ENCODE results near the gene NRARP.

The NRARP gene

DNA sequence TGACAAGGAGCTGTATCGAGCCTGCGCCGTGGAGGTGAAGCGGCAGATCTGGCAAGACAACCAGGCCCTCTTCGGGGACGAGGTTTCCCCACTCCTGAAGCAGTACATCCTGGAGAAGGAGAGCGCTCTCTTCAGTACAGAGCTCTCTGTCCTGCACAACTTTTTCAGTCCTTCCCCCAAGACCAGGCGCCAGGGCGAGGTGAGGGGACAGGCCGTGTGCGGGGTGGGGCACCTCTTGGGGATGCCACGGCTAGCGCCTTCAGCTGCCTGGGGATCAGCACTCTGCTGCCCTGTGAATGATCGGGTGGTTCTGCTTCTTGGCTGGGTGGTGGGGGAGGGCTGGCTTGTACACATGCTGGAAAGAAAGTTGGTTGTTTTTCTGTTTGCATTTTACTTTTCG, 45.2 kb downstream of the NRARP start:
- no peak for DNase-seq (ENCODE audit: low spot score)

DNA sequence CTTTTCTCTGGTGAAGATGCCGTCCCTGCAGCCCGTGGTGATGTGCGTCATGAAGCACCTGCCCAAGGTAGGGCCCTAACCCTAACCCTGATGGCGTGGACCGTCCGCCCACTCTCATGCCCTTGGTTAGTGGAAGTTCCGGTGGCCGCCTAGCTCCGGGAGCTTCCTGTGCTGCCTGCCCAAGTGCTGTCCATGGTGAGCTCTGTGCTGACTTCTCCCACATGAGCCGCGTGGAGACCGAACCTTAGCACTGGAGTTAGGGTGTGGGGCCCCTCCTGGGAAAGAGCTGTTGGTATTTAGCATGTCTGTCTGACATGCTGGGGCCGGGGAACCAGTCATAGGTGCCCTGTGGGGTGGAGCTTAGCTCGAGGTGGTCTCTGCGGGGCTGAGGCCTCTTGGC, 45.7 kb downstream of the NRARP start:
- no peak for DNase-seq (ENCODE audit: low spot score)

DNA sequence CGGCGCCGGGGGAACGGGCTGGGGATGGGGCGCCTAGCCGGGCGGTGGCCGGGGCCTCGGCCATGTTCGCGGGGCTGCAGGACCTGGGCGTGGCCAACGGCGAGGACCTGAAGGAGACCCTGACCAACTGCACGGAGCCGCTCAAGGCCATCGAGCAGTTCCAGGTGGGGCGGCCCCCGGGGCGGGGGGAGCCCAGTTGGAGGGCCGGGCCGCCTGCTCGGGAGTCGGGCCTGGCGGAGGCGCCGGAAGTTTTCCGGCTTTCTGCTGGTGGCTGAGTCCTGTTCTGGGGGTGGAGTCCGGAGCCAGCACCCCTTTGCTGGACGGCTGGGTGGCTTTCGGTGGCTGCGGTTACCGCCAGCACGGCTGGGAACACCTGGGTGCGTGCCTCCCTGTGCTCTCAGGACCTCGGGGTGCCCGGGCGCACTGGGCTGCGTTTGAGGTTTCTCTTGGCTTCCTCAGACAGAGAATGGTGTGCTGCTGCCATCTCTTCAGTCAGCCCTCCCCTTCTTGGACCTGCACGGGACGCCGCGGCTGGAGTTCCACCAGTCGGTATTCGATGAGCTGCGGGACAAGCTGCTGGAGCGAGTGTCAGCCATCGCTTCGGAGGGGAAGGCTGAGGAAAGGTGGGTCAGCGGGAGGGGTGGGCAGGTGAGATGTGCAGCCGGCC, 46.5 kb downstream of the NRARP start:
- DNase-seq (ENCODE audit: low spot score) = no peak

DNA sequence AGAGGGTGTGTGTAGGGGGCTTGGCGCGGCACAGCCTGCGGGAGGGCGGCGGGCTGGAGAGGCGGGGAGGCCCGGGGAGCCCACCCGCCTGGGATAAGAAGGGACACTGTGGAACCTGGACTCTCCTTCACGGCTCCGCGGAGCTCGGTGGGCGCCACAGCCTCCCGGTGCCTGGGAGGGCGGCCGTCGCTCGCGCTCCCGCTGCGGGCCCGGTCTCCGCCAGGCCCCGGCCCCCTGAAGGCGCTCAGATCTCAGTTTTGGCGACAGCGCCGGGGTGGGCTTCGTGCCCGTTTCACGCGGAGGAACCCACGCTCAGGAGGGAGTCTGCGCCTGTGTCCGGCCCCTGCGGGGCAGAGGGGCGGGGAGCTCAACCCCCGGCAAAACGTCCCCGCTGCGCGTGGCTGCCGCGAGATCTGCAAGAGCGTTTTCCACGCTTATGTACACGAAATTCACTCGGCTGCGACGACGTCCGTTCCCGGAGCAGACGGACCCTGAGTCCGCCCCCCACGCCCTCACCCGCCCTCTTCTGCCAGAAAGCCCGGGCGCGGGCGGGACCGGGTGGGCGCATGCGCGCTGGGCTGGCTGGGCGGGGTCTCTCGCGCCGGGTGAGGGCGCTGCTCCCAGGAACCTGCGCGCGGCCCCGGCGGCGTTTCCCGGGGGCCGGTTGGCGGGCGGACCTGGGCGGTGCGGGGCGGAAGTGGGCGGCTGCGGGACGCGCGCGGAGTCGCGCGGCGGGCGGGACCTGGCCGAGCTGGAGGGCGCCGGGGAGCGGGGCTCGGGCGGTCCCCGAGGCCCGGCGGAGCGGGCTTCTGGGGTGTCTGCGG, 47.2 kb downstream of the NRARP start, which contains the start of gene NELFB:
Gene NELFB (plus strand): TSS at position 704 of the 824 bp plus-strand sequence.
- peak; percentile 86 for DNase-seq (ENCODE audit: low spot score)

DNA sequence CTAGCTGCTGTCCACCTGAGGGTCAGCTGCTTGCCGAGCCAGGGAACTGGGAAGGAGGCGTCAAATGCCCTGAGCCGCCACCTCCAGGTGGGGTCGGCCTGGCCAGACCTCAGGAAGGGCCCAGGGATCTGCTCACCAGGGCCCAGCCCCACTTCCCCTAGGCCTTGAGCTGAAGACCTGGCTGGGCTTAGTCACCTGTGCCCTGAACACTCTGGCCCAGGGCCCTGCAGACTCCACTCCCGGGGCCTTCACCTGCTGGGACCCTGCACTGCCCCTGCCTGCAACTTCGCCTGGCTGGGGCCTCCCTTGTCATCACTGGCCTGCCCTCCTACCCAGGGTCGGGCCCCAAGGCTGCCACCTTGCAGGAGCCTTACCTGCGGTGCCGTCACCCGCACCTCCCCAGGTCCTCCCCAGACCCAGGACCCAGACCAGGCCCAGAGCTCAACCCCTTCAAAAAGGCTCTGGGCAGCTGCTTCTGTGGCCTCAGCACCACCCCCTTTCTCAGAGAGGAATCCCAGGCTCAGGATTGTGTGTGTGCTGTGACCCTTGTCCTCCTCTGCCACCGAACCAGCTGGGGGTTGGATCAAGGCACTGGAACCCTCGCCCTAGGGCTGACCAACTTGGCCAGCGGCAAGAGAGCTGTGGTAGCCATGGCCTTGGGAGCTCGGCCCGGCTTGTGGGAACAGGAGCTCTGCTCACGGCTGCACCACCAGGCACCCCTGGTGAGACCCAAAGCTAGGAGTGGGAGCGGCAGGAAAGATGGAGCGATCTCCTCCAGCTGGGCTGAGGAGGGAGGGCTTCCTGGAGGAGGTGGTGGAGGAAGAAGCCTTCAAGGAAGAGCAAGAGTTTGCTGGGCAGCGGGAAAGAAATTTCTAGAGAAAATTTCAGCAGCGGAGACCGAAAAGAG, 48.1 kb downstream of the NRARP start:
- no peak for DNase-seq (ENCODE audit: low spot score)

DNA sequence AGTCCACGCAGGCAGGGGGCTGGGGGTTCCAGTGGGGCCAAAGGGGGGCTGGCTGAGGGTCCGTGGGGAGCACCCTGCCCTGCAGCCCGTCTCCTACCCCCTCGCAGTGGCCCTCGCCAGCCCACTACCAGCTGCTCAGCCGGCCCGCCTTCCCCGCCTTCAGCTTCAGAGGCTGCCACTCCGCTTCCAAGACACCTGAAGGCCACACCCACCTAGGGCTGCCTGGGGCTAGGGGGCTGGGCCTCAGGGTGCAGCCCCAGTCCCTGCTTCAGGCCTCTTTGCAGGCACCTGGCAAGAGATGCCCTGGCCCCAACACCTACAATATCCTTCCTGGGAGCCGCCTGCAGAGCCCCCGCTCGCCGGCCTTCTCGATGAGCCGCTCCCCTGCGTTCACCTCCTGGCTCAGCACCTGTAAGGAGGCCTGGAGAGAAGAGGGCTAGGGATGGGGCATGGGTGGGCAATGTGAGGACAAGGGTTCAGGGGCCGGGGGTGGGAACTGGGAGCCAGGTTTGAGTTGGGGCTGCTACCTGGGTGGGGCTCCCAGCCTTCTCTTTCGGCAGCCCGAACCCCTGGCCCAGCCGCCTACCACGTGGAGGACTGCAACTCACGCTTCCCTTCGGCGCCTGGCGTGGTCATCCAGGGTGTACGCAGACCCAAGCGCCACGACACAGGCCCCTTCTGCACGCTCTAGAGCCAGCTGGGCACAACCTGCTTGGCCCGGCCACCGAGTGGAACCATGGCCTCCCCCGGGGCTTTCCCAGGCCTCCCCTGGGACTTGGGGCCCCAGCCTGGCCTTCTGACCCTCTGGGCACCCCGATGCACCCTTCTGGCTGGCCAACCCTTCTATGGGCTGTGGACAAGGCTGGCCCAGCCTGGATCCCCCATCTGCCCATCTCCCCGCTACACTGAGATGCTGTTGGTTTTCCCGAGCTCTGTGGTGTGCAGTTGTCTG, 49.2 kb downstream of the NRARP start:
- no peak for DNase-seq (ENCODE audit: low spot score)

DNA sequence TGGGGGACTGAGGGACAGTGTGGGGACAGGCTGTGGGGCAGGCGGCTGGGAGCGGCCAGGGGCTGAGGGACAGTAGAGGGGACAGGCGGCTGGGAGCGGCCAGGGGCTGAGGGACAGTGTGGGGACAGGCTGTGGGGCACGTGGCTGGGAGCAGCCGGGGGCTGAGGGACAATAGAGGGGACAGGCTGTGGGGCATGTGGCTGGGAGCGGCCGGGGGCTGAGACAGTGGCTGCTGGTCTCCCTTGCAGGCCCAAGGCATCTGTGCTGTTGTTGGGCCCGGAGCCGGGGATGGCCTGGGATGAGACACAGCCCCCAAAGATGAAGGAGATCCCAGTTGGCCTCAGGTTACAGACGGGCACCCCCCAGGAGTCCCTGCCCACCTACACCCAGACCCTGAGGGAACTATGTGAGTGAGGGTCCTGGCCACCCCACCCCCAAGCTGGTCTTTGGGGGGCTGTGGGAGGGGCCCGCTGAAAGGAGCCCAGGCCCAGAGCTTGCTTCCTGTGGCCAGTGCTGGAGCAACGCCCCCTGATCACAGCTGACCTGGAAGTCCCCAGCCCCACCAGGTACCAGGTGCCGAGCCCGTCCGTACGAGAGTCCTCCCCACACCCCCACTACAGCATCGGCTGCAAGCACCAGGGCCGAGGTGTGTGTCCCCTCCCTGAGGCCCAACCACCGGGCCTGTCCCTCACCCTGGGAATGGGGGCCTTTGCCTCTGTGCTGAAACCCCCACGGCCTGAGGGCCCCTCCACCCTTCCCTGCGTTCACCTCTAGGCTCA, 50.4 kb downstream of the NRARP start:
- no peak for DNase-seq (ENCODE audit: low spot score)

DNA sequence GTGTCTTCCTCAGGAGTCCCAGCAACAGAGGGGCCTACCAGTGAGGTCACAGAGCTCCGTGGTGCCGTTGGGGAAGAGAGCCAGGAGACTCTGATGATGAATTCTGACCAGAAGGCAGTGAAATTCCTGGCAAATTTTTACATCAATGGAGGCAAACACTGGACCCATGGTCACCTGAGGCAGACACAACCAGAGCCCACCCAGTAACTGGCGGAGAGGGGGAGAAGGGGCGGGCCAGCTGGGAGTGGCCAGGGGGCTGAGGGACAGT, 50.9 kb downstream of the NRARP start, which contains the start of gene STPG3:
Gene STPG3 (plus strand): TSS at position 93 of the 268 bp plus-strand sequence. CDS start 1 bp downstream, at position 94.
- DNase-seq (ENCODE audit: low spot score) = no peak

DNA sequence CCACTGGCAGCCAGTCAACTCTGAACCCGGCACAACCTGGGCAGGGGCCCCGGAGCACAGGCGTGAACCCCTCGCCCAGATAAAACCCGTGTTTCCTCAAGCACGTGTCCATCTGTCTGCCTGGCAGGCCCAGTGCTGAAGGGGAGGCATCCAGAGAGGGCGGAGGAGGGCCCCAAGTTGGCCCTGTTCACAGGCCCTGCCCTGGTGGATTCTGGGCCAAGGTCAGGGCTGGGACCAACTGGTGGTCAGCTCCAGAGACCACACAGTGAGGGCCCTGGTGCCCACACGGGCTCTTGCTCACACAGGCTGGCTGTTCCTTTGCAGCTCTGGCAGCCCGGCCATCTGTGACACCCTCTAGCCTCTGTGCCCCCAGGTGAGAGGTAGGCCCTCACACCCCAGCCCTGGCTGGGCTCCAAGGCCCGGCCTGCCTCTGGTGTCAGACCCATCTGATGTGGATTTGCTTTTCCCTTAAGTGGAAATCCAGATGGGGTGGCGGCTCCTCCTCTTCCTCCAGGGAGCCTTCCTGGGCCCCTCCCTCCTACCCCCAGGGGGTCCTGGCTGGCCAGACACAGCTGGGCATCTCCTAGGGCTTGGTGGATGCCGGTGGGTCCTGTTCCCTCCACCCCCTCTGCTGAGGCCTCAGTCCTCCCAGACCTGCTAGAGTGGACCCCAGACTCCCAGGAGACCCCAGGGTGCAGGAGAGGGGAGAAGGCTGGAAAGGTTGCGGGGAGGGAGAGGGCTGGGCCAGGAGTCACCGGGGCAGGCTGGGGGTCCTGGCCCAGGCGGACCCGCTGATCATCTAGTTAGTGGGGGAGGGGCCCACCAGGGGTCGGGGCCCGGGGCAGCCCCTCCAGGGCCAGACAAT, 51.5 kb downstream of the NRARP start:
- no peak for DNase-seq (ENCODE audit: low spot score)
